ENCODE measurements around the gene EPAS1. TPM values are rescaled to one million over a fixed set of nuclear protein-coding genes. Genes with fewer than 3 reads are reported as not detected.

Gene EPAS1
- total and polyA plus RNA-seq, 5 donors: 149 to 340 (median 246) TPM

- H3K4me1 ChIP-seq (ENCODE audit: control insufficient read depth, insufficient read depth, low read length): peaks cover 20% of the 10 kb centered on the region
Observed at GRCh38 chr2:46353509-46353908, 56.3 kb downstream of the EPAS1 start.

GRCh38 chr2:46355756-46356155, 58.5 kb downstream of the EPAS1 start:
- H3K9me3 ChIP-seq (ENCODE audit: control insufficient read depth, low read length): no peaks in the 10 kb centered on the region
- peaks cover 16% of the 10 kb centered on the region for H3K4me1 ChIP-seq (ENCODE audit: control insufficient read depth, insufficient read depth, low read length)
- intact Hi-C loops (cut with DNase I): loop anchor here in 1 of 4 donors (10.0 kb wide), 1 partner anchor 51 kb away; no protein-coding TSS in a partner anchor
- H3K27ac ChIP-seq (ENCODE audit: low read length): no peak overlapping the region
- no peak overlapping the region for H3K4me3 ChIP-seq (ENCODE audit: low read length)
- ATAC-seq (peak; percentile 23 to 64), DNase-seq (no peak)
- no peaks in the 10 kb centered on the region for H3K27me3 ChIP-seq (ENCODE audit: control insufficient read depth, insufficient read depth)
- WGBS: 63% methylated on average over 3 of the region's 3 CpGs

More at GRCh38 chr2:46353509-46353908, 56.3 kb downstream of the EPAS1 start:
- intact Hi-C loops (cut with DNase I): loop anchor here in 1 of 4 donors (10.0 kb wide), 1 partner anchor 49 kb away; no protein-coding TSS in a partner anchor
- 92% methylated on average over 6 of the region's 6 CpGs for WGBS
- no peak overlapping the region for H3K27ac ChIP-seq (ENCODE audit: low read length)
- H3K9me3 ChIP-seq (ENCODE audit: control insufficient read depth, low read length): no peaks in the 10 kb centered on the region
- ATAC-seq (no peak), DNase-seq (no peak)
- no peak overlapping the region for H3K4me3 ChIP-seq (ENCODE audit: low read length)
- H3K27me3 ChIP-seq (ENCODE audit: control insufficient read depth, insufficient read depth): no peaks in the 10 kb centered on the region

GRCh38 chr2:46356991-46357390, 59.8 kb downstream of the EPAS1 start:
- ATAC-seq: no peak
- WGBS: 88% methylated on average over 1 of the region's 1 CpG
- intact Hi-C loops (cut with DNase I): loop anchor here in 1 of 4 donors (10.0 kb wide), 1 partner anchor 52 kb away; no protein-coding TSS in a partner anchor
- no peaks in the 10 kb centered on the region for H3K27me3 ChIP-seq (ENCODE audit: control insufficient read depth, insufficient read depth)
- H3K27ac ChIP-seq (ENCODE audit: low read length): no peak overlapping the region
- peaks cover 13% of the 10 kb centered on the region for H3K4me1 ChIP-seq (ENCODE audit: control insufficient read depth, insufficient read depth, low read length)
- no peak for DNase-seq
- no peaks in the 10 kb centered on the region for H3K9me3 ChIP-seq (ENCODE audit: control insufficient read depth, low read length)
- H3K4me3 ChIP-seq (ENCODE audit: low read length): no peak overlapping the region

GRCh38 chr2:46358713-46359112, 61.5 kb downstream of the EPAS1 start:
- intact Hi-C loops (cut with DNase I): loop anchor here in 1 of 4 donors (10.0 kb wide), 1 partner anchor 54 kb away; no protein-coding TSS in a partner anchor
- no peak for DNase-seq
- Histone ChIP-seq H3K4me3 (ENCODE audit: low read length) (no peak overlapping the region), H3K27ac (ENCODE audit: low read length) (no peak overlapping the region), H3K4me1 (ENCODE audit: control insufficient read depth, insufficient read depth, low read length) (peaks cover 6% of the 10 kb centered on the region), H3K9me3 (ENCODE audit: control insufficient read depth, low read length) (no peaks in the 10 kb centered on the region), H3K27me3 (ENCODE audit: control insufficient read depth, insufficient read depth) (no peaks in the 10 kb centered on the region)
- WGBS: 95% methylated on average over 6 of the region's 6 CpGs
- ATAC-seq: no peak

GRCh38 chr2:46360303-46360702, 63.1 kb downstream of the EPAS1 start:
- Histone ChIP-seq H3K9me3 (ENCODE audit: control insufficient read depth, low read length) (no peaks in the 10 kb centered on the region), H3K27me3 (ENCODE audit: control insufficient read depth, insufficient read depth) (no peaks in the 10 kb centered on the region), H3K4me3 (ENCODE audit: low read length) (no peak overlapping the region), H3K4me1 (ENCODE audit: control insufficient read depth, insufficient read depth, low read length) (peaks cover 3% of the 10 kb centered on the region), H3K27ac (ENCODE audit: low read length) (no peak overlapping the region)
- intact Hi-C loops (cut with DNase I): loop anchor here (5.0 to 10.0 kb wide), 5 partner anchors 56 to 348 kb away; partner anchors contain the start of gene EPAS1 (in 1 of the 4)
- DNase-seq: no peak
- no peak for ATAC-seq
- 57% methylated on average over 3 of the region's 3 CpGs for WGBS

GRCh38 chr2:46361920-46362666, 64.9 kb downstream of the EPAS1 start:
- H3K27me3 ChIP-seq (ENCODE audit: control insufficient read depth, insufficient read depth): no peaks in the 10 kb centered on the region
- H3K27ac ChIP-seq (ENCODE audit: low read length): no peak overlapping the region
- H3K4me1 ChIP-seq (ENCODE audit: control insufficient read depth, insufficient read depth, low read length): peaks cover 5% of the 10 kb centered on the region
- H3K9me3 ChIP-seq (ENCODE audit: control insufficient read depth, low read length): no peaks in the 10 kb centered on the region
- DNase-seq (no peak), ATAC-seq (no peak)
- intact Hi-C loops (cut with DNase I): loop anchor here (5.0 to 10.0 kb wide), 5 partner anchors 57 to 350 kb away; partner anchors contain the start of gene EPAS1 (in 1 of the 4)
- WGBS: 81% methylated on average over 6 of the region's 6 CpGs
- H3K4me3 ChIP-seq (ENCODE audit: low read length): no peak overlapping the region

- no peak for DNase-seq
- no peaks in the 10 kb centered on the region for H3K27me3 ChIP-seq (ENCODE audit: control insufficient read depth, insufficient read depth)
- intact Hi-C loops (cut with DNase I): loop anchor here (5.0 to 10.0 kb wide), 5 partner anchors 58 to 350 kb away; partner anchors contain the start of gene EPAS1 (in 1 of the 4)
- WGBS: 95% methylated on average over 4 of the region's 4 CpGs
- no peak overlapping the region for H3K27ac ChIP-seq (ENCODE audit: low read length)
- peaks cover 2% of the 10 kb centered on the region for H3K4me1 ChIP-seq (ENCODE audit: control insufficient read depth, insufficient read depth, low read length)
- H3K4me3 ChIP-seq (ENCODE audit: low read length): no peak overlapping the region
- no peak for ATAC-seq
- H3K9me3 ChIP-seq (ENCODE audit: control insufficient read depth, low read length): no peaks in the 10 kb centered on the region
Observed at GRCh38 chr2:46362667-46363012, 65.4 kb downstream of the EPAS1 start.

- no peak overlapping the region for H3K27ac ChIP-seq (ENCODE audit: low read length)
- peak in 1 of 2 donors; percentile 26 for ATAC-seq
Observed at GRCh38 chr2:46363535-46364170, 66.4 kb downstream of the EPAS1 start.

GRCh38 chr2:46364797-46365457, 67.7 kb downstream of the EPAS1 start:
- DNase-seq (no peak), ATAC-seq (peak in 1 of 2 donors; percentile 44)
- no peaks in the 10 kb centered on the region for H3K9me3 ChIP-seq (ENCODE audit: control insufficient read depth, low read length)
- no peaks in the 10 kb centered on the region for H3K27me3 ChIP-seq (ENCODE audit: control insufficient read depth, insufficient read depth)
- no peak overlapping the region for H3K27ac ChIP-seq (ENCODE audit: low read length)
- no peak overlapping the region for H3K4me3 ChIP-seq (ENCODE audit: low read length)
- intact Hi-C loops (cut with DNase I): loop anchor here (2.0 to 10.0 kb wide), 6 partner anchors 60 to 353 kb away; partner anchors contain the start of gene EPAS1 (in 1 of the 4)
- peaks cover 2% of the 10 kb centered on the region for H3K4me1 ChIP-seq (ENCODE audit: control insufficient read depth, insufficient read depth, low read length)
- 57% methylated on average over 4 of the region's 4 CpGs for WGBS

More at GRCh38 chr2:46363535-46364170, 66.4 kb downstream of the EPAS1 start:
- Histone ChIP-seq H3K9me3 (ENCODE audit: control insufficient read depth, low read length) (no peaks in the 10 kb centered on the region), H3K4me3 (ENCODE audit: low read length) (no peak overlapping the region), H3K27me3 (ENCODE audit: control insufficient read depth, insufficient read depth) (no peaks in the 10 kb centered on the region), H3K4me1 (ENCODE audit: control insufficient read depth, insufficient read depth, low read length) (peaks cover 2% of the 10 kb centered on the region)
- DNase-seq: no peak
- intact Hi-C loops (cut with DNase I): loop anchor here (2.0 to 10.0 kb wide), 6 partner anchors 59 to 351 kb away; partner anchors contain the start of gene EPAS1 (in 1 of the 4)
- WGBS: 71% methylated on average over 4 of the region's 4 CpGs

GRCh38 chr2:46365913-46366667, 68.9 kb downstream of the EPAS1 start:
- DNase-seq: no peak
- Histone ChIP-seq H3K9me3 (ENCODE audit: control insufficient read depth, low read length) (no peaks in the 10 kb centered on the region), H3K4me3 (ENCODE audit: low read length) (no peak overlapping the region), H3K4me1 (ENCODE audit: control insufficient read depth, insufficient read depth, low read length) (peaks cover 2% of the 10 kb centered on the region), H3K27ac (ENCODE audit: low read length) (no peak overlapping the region), H3K27me3 (ENCODE audit: control insufficient read depth, insufficient read depth) (no peaks in the 10 kb centered on the region)
- WGBS: 74% methylated on average over 15 of the region's 15 CpGs
- ATAC-seq: no peak
- intact Hi-C loops (cut with DNase I): loop anchor here (2.0 to 10.0 kb wide), 4 partner anchors 61 to 351 kb away; no protein-coding TSS in a partner anchor
